ENCODE data around the gene PPIP5K2. TPM values are rescaled to one million over a fixed set of nuclear protein-coding genes. Genes with fewer than 3 reads are reported as not detected.
"Not testable (repeated sequence)": the region's sequence is repeated elsewhere in the genome, so short reads cannot be mapped to it uniquely, and the experiment has no call there.

Gene PPIP5K2
- total and polyA plus RNA-seq, 12 donors = 16.1 to 86.5 (median 45.9) TPM

- peak; percentile 75 to 94 (median 84) for DNase-seq
- H3K4me3 ChIP-seq = no peak overlapping the region
- H3K27ac ChIP-seq = no peak overlapping the region
- intact Hi-C loops (cut with DNase I) = no loop called here
- H3K9me3 ChIP-seq (replicated peaks in 1 of 3) = no peaks in the 10 kb centered on the region
- 0 to 4% (median 0%) methylated on average over 2 of the region's 2 CpGs for WGBS, 4 donors
- peaks cover 0 to 9% of the 10 kb centered on the region in 2 donors for H3K36me3 ChIP-seq (replicated peaks in 1 of 2)
- TF ChIP-seq POLR2A (IDR thresholded peaks at IDR 0.05) (no peak), CTCF (IDR thresholded peaks at IDR 0.05) (peak; percentile 88 to 92 (median 90))
- H3K4me1 ChIP-seq (replicated peaks in 1 of 2) = no peaks in the 10 kb centered on the region
- no peaks in the 10 kb centered on the region for H3K27me3 ChIP-seq
Observed at GRCh38 chr5:103139264-103139865, 19.3 kb downstream of the PPIP5K2 start.

GRCh38 chr5:103142132-103142531 is 22.0 kb downstream of the PPIP5K2 start:
- not testable (repeated sequence) for H3K4me3 ChIP-seq; H3K27me3 ChIP-seq; H3K9me3 ChIP-seq (replicated peaks in 1 of 3); H3K4me1 ChIP-seq (replicated peaks in 1 of 2); H3K27ac ChIP-seq; DNase-seq; H3K36me3 ChIP-seq (replicated peaks in 1 of 2)
- 97 to 100% (median 99%) methylated on average over 5 to 25 of the region's 25 CpGs for WGBS, 4 donors
- intact Hi-C loops (cut with DNase I) = loop anchor here in 1 of 2 donors (10.0 kb wide), 1 partner anchor 557 kb away; no protein-coding TSS in a partner anchor

GRCh38 chr5:103145196-103145595 is 25.1 kb downstream of the PPIP5K2 start:
- TF ChIP-seq POLR2A (IDR thresholded peaks at IDR 0.05) = no peak
- no peak for TF ChIP-seq CTCF (IDR thresholded peaks at IDR 0.05)
- intact Hi-C loops (cut with DNase I) = loop anchor here in 1 of 2 donors (10.0 kb wide), 1 partner anchor 560 kb away; no protein-coding TSS in a partner anchor

GRCh38 chr5:103148213-103148612 is 28.1 kb downstream of the PPIP5K2 start:
- no peaks in the 10 kb centered on the region for H3K27me3 ChIP-seq
- TF ChIP-seq POLR2A (IDR thresholded peaks at IDR 0.05) (no peak), CTCF (IDR thresholded peaks at IDR 0.05) (no peak)
- no peak for DNase-seq
- no peaks in the 10 kb centered on the region for H3K4me1 ChIP-seq (replicated peaks in 1 of 2)
- H3K4me3 ChIP-seq = no peak overlapping the region
- no peaks in the 10 kb centered on the region for H3K9me3 ChIP-seq (replicated peaks in 1 of 3)
- H3K27ac ChIP-seq = no peak overlapping the region
- WGBS, 4 donors = 86 to 91% (median 90%) methylated on average over 1 of the region's 1 CpG
- intact Hi-C loops (cut with DNase I) = loop anchor here in 1 of 2 donors (10.0 kb wide), 1 partner anchor 563 kb away; no protein-coding TSS in a partner anchor
- H3K36me3 ChIP-seq (replicated peaks in 1 of 2) = peaks cover 6 to 7% of the 10 kb centered on the region in 2 donors

More at GRCh38 chr5:103145196-103145595, 25.1 kb downstream of the PPIP5K2 start:
- H3K9me3 ChIP-seq (replicated peaks in 1 of 3) = no peaks in the 10 kb centered on the region
- H3K36me3 ChIP-seq (replicated peaks in 1 of 2) = peaks cover 0 to 7% of the 10 kb centered on the region in 2 donors
- DNase-seq = no peak
- H3K4me1 ChIP-seq (replicated peaks in 1 of 2) = no peaks in the 10 kb centered on the region
- no peak overlapping the region for H3K27ac ChIP-seq
- H3K4me3 ChIP-seq = no peak overlapping the region
- no peaks in the 10 kb centered on the region for H3K27me3 ChIP-seq

GRCh38 chr5:103151156-103151555 is 31.1 kb downstream of the PPIP5K2 start:
- Histone ChIP-seq H3K36me3 (replicated peaks in 1 of 2) (peaks cover 0 to 10% of the 10 kb centered on the region in 2 donors), H3K27me3 (no peaks in the 10 kb centered on the region), H3K9me3 (replicated peaks in 1 of 3) (no peaks in the 10 kb centered on the region), H3K4me1 (replicated peaks in 1 of 2) (no peaks in the 10 kb centered on the region), H3K4me3 (no peak overlapping the region), H3K27ac (no peak overlapping the region)
- intact Hi-C loops (cut with DNase I) = no loop called here
- WGBS, 4 donors = 96 to 100% (median 98%) methylated on average over 1 of the region's 1 CpG
- DNase-seq = no peak
- no peak for TF ChIP-seq POLR2A (IDR thresholded peaks at IDR 0.05)
- TF ChIP-seq CTCF (IDR thresholded peaks at IDR 0.05) = no peak
